ENCODE results near the gene OSBPL10.

Gene OSBPL10

DNA sequence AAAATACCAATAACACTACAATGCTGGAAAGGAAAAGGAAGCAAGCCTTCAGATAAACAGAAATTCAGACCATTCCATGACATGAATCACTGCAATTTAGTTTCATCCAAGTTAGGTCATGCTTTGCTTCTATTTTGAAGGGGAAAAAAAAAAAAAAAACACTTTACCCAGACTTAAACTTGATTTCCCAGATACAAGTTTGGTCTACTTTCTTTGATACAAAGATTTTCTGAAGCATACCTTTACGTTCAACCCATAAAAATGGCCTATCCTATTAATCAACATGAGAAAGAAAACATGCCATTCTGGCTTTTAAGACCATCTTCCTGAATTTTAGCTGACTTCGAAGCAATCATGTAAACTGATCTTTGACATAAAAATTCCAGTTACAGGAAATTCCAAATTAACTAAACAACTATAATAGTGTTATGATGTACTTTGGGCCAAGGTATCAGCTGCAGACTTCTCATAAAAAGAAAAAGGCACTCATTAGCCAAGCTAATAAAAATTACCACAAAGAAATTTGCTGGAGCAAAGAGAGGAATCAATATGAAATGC is 12.6 kb downstream of the OSBPL10 start:
- peak overlapping the region; percentile 78 for H3K27ac Mint-ChIP-seq
- peak overlapping the region; percentile 19 for H3K4me3 Mint-ChIP-seq
- H3K9me3 Mint-ChIP-seq = no peaks in the 10 kb centered on the region
- no peak for DNase-seq
- H3K4me1 Mint-ChIP-seq = peaks cover 56% of the 10 kb centered on the region
- TF ChIP-seq, protein P1, sequence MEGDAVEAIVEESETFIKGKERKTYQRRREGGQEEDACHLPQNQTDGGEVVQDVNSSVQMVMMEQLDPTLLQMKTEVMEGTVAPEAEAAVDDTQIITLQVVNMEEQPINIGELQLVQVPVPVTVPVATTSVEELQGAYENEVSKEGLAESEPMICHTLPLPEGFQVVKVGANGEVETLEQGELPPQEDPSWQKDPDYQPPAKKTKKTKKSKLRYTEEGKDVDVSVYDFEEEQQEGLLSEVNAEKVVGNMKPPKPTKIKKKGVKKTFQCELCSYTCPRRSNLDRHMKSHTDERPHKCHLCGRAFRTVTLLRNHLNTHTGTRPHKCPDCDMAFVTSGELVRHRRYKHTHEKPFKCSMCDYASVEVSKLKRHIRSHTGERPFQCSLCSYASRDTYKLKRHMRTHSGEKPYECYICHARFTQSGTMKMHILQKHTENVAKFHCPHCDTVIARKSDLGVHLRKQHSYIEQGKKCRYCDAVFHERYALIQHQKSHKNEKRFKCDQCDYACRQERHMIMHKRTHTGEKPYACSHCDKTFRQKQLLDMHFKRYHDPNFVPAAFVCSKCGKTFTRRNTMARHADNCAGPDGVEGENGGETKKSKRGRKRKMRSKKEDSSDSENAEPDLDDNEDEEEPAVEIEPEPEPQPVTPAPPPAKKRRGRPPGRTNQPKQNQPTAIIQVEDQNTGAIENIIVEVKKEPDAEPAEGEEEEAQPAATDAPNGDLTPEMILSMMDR (IDR thresholded peaks at IDR 0.05) = no peak
- peaks cover 5% of the 10 kb centered on the region for H3K36me3 Mint-ChIP-seq (ENCODE audit: low read depth)
- no peaks in the 10 kb centered on the region for H3K27me3 Mint-ChIP-seq (ENCODE audit: low read depth, poor library complexity)

DNA sequence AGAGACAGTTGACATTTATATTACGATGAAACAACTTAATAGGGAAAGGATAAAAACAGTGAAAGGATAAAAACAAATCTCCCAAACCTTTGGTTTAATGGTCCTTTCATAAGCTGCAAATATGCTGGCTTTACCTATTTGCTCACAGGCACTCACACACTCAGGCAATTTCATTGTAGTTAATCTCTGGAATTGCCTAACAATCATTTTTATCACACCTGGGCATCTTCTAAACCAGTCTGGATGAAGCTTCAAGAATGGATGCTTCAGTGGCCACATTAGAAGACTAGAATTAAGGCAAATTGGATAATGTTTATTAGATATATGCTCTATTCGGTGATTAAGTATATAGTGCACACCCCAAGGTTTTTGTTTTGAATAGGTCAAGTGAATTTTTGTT is 13.5 kb downstream of the OSBPL10 start:
- DNase-seq = no peak
- no peak overlapping the region for H3K4me3 Mint-ChIP-seq
- peaks cover 5% of the 10 kb centered on the region for H3K36me3 Mint-ChIP-seq (ENCODE audit: low read depth)
- H3K27ac Mint-ChIP-seq = no peak overlapping the region
- peaks cover 49% of the 10 kb centered on the region for H3K4me1 Mint-ChIP-seq
- no peaks in the 10 kb centered on the region for H3K9me3 Mint-ChIP-seq
- no peaks in the 10 kb centered on the region for H3K27me3 Mint-ChIP-seq (ENCODE audit: low read depth, poor library complexity)
- TF ChIP-seq, protein P1 (IDR thresholded peaks at IDR 0.05) = no peak

DNA sequence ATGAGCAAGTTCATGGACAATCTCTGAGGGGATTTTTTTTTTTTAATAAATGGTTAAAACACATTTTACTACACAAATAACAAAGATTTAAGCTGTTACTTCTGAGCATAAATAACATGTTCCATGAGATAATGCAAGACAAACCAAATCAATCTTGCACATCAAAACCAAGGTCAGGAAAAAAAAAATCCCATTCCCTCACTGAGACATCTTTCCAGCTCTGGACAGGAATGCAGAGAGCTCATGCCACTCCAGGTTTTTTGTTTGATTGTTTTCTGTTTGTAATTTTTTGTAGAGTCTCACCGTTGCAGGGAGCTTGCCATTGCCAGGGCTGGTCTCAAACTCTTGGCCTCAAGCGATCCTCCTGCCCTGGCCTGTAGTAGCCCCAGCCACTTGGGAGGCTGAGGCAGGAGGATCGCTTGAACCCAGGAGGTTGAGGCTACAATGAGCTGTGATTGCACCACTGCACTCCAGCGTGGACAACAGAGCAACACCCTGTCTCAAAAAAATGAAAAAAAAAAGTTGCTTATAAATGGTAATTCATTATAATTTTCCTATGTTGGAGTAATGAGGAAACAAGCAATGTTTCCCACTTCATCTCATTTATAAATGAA is 14.0 kb downstream of the OSBPL10 start:
- no peaks in the 10 kb centered on the region for H3K9me3 Mint-ChIP-seq
- H3K36me3 Mint-ChIP-seq (ENCODE audit: low read depth) = peaks cover 5% of the 10 kb centered on the region
- no peaks in the 10 kb centered on the region for H3K27me3 Mint-ChIP-seq (ENCODE audit: low read depth, poor library complexity)
- H3K4me1 Mint-ChIP-seq = peaks cover 44% of the 10 kb centered on the region
- no peak for DNase-seq
- no peak overlapping the region for H3K27ac Mint-ChIP-seq
- no peak overlapping the region for H3K4me3 Mint-ChIP-seq
- TF ChIP-seq, protein P1 (IDR thresholded peaks at IDR 0.05) = no peak

DNA sequence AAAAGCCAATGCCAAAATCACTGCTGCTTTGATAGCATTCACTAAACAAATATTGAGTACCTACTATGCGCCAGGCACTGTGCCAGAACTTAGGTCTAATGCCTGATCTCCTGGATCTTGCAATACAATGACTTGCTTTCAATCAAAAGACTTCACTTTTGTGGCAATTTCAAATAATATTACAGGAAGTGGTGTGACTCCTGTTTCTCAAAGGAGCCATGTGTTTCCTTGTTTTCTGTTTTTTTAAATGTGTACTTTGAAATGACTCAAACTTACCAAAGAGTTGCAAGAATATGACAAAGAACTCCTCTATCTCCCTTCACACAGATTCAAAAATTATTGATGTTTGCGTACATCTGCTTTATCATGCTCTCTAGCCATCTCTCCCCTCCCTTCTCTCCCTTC is 18.3 kb downstream of the OSBPL10 start:
- Mint-ChIP-seq H3K27ac (no peak overlapping the region), H3K27me3 (ENCODE audit: low read depth, poor library complexity) (no peaks in the 10 kb centered on the region), H3K36me3 (ENCODE audit: low read depth) (peaks cover 7% of the 10 kb centered on the region), H3K4me3 (no peak overlapping the region), H3K9me3 (peaks cover 1% of the 10 kb centered on the region), H3K4me1 (peaks cover 48% of the 10 kb centered on the region)
- DNase-seq = no peak
- TF ChIP-seq, protein P1 (IDR thresholded peaks at IDR 0.05) = no peak

DNA sequence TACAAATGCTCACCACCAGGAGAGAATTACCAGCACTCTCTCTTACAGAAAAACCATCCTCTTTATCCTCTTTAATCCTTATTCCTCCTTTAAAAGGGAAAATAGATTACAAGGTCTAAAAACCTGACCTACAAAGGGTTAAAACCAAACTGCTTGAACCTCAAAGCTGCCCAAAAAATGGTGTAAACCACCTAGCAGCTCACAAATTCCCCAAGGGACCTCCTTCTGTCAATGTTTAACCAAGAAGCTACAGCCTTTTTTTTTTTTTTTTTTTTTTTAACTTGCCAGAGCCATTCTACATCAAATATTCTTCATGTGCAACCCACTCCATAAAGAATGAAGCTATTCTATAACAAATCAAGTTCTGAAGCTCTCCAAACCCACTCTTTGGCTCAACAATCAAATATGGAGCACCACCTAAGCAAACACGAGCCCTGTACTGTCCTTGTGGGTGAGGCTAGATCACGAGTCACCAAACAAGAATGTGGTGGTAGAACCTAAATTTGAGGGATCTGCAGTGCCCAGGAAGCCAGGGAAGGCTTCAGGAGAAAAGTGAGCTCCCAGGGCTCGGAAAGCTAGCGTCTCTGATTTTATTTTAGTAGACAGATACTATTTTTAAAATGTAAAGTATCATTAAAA is 20.1 kb downstream of the OSBPL10 start:
- peak overlapping the region; percentile 96 for H3K27ac Mint-ChIP-seq
- peaks cover 13% of the 10 kb centered on the region for H3K36me3 Mint-ChIP-seq (ENCODE audit: low read depth)
- no peak for DNase-seq

More for the DNA sequence above, 20.1 kb downstream of the OSBPL10 start:
- peaks cover 13% of the 10 kb centered on the region for H3K9me3 Mint-ChIP-seq
- peaks cover 39% of the 10 kb centered on the region for H3K4me1 Mint-ChIP-seq
- TF ChIP-seq, protein P1 (IDR thresholded peaks at IDR 0.05) = no peak
- peak overlapping the region; percentile 6 for H3K4me3 Mint-ChIP-seq
- H3K27me3 Mint-ChIP-seq (ENCODE audit: low read depth, poor library complexity) = no peaks in the 10 kb centered on the region

All from nephron progenitor cell (in vitro differentiated cells).